Immature natural killer cell (primary cell): ENCODE results near the gene CLOCK. TPM values are rescaled to one million over a fixed set of nuclear protein-coding genes. Genes with fewer than 3 reads are reported as not detected.

Experiments
- DNase-seq, 3 donors: peaks; one replicate each; pipeline ENCODE4 v3.0.0; 2022; ENCODE audit warnings: mixed read lengths in 1 of 3
- H3K27ac Mint-ChIP-seq, 6 donors: one replicate each; pipeline ENCODE4 v1.8.0; 2020; ENCODE audit warnings: mixed read lengths in 6 of 6, mild to moderate bottlenecking in 5 of 6, inconsistent platforms in 4 of 6, moderate library complexity in 3 of 6
- H3K27me3 Mint-ChIP-seq, 3 donors: one replicate each; pipeline ENCODE4 v1.8.0; 2020 to 2021; ENCODE audit warnings: low read depth in 3 of 3, mild to moderate bottlenecking in 3 of 3, mixed read lengths in 3 of 3, moderate library complexity in 3 of 3, inconsistent platforms in 1 of 3
- H3K36me3 Mint-ChIP-seq, 3 donors: one replicate each; pipeline ENCODE4 v1.8.0; 2020; ENCODE audit warnings: mixed read lengths in 3 of 3, inconsistent platforms in 2 of 3, mild to moderate bottlenecking in 2 of 3
- H3K4me1 Mint-ChIP-seq, 2 donors: one replicate each; pipeline ENCODE4 v1.8.0; 2020; ENCODE audit warnings: inconsistent platforms in 2 of 2, mild to moderate bottlenecking in 2 of 2, mixed read lengths in 2 of 2, moderate library complexity in 1 of 2
- H3K4me3 Mint-ChIP-seq, 5 donors: one replicate each; pipeline ENCODE4 v1.8.0; 2020; ENCODE audit warnings: mild to moderate bottlenecking in 5 of 5, mixed read lengths in 5 of 5, inconsistent platforms in 3 of 5, moderate library complexity in 3 of 5
- H3K9me3 Mint-ChIP-seq, 6 donors: one replicate each; pipeline ENCODE4 v1.8.0; 2020; ENCODE audit warnings: mild to moderate bottlenecking in 6 of 6, mixed read lengths in 6 of 6, inconsistent platforms in 4 of 6, moderate library complexity in 3 of 6
- polyA plus RNA-seq, 3 donors: library from polyadenylated mRNA; unstranded; fragments of 300-500 nt; fragmentation: Illumina TruSeq; gene quantifications; one replicate each; pipeline ENCODE4 v1.2.3, GENCODE V29; 2021

Gene CLOCK
- polyA plus RNA-seq, 3 donors from 2014 or later: 1.1 to 7.0 (median 4.7) TPM

GRCh38 chr4:55499495-55499894, 47.2 kb downstream of the CLOCK start:
- no peak for DNase-seq
- H3K36me3 Mint-ChIP-seq: peaks cover 0 to 16% (median 4%) of the 10 kb centered on the region in 3 donors
- H3K4me3 Mint-ChIP-seq: no peak overlapping the region
- H3K27ac Mint-ChIP-seq: no peak overlapping the region
- peaks cover 3 to 7% of the 10 kb centered on the region in 2 donors for H3K4me1 Mint-ChIP-seq
- H3K9me3 Mint-ChIP-seq: no peaks in the 10 kb centered on the region
- H3K27me3 Mint-ChIP-seq: peaks cover 0 to 2% (median 2%) of the 10 kb centered on the region in 3 donors

GRCh38 chr4:55498051-55498450, 48.7 kb downstream of the CLOCK start:
- H3K27me3 Mint-ChIP-seq: peaks cover 0 to 2% (median under 1%) of the 10 kb centered on the region in 3 donors
- H3K36me3 Mint-ChIP-seq: peaks cover 0 to 21% (median 8%) of the 10 kb centered on the region in 3 donors
- H3K27ac Mint-ChIP-seq: no peak overlapping the region
- H3K9me3 Mint-ChIP-seq: no peaks in the 10 kb centered on the region
- H3K4me1 Mint-ChIP-seq: peaks cover 5 to 17% of the 10 kb centered on the region in 2 donors
- H3K4me3 Mint-ChIP-seq: no peak overlapping the region
- DNase-seq: no peak

- Mint-ChIP-seq H3K4me3 (no peak overlapping the region), H3K4me1 (peaks cover 5 to 34% of the 10 kb centered on the region in 2 donors), H3K9me3 (no peaks in the 10 kb centered on the region), H3K36me3 (peaks cover 0 to 15% (median 4%) of the 10 kb centered on the region in 3 donors), H3K27me3 (peaks cover 0 to 3% (median 0%) of the 10 kb centered on the region in 3 donors), H3K27ac (no peak overlapping the region)
- no peak for DNase-seq
Observed at GRCh38 chr4:55491486-55491885, 55.2 kb downstream of the CLOCK start.

GRCh38 chr4:55488716-55489115, 58.0 kb downstream of the CLOCK start:
- H3K4me3 Mint-ChIP-seq: no peak overlapping the region
- peaks cover 0 to 3% (median 0%) of the 10 kb centered on the region in 3 donors for H3K27me3 Mint-ChIP-seq
- no peak for DNase-seq
- no peak overlapping the region for H3K27ac Mint-ChIP-seq
- peaks cover 3 to 19% of the 10 kb centered on the region in 2 donors for H3K4me1 Mint-ChIP-seq
- H3K9me3 Mint-ChIP-seq: no peaks in the 10 kb centered on the region
- H3K36me3 Mint-ChIP-seq: peaks cover 0 to 5% (median 5%) of the 10 kb centered on the region in 3 donors

GRCh38 chr4:55485821-55486220, 60.9 kb downstream of the CLOCK start:
- peaks cover 0 to 3% (median 0%) of the 10 kb centered on the region in 3 donors for H3K27me3 Mint-ChIP-seq
- H3K4me3 Mint-ChIP-seq: no peak overlapping the region
- peaks cover 0 to 4% of the 10 kb centered on the region in 2 donors for H3K4me1 Mint-ChIP-seq
- no peak overlapping the region for H3K27ac Mint-ChIP-seq
- H3K36me3 Mint-ChIP-seq: peaks cover 0 to 11% (median 7%) of the 10 kb centered on the region in 3 donors
- no peaks in the 10 kb centered on the region for H3K9me3 Mint-ChIP-seq
- no peak for DNase-seq

- peaks cover 0 to 15% (median 7%) of the 10 kb centered on the region in 3 donors for H3K36me3 Mint-ChIP-seq
- no peak overlapping the region for H3K4me3 Mint-ChIP-seq
- peaks cover 0 to 1% (median 0%) of the 10 kb centered on the region in 3 donors for H3K27me3 Mint-ChIP-seq
Observed at GRCh38 chr4:55483315-55483714, 63.4 kb downstream of the CLOCK start.

GRCh38 chr4:55475394-55476243, 71.1 kb downstream of the CLOCK start:
- Mint-ChIP-seq H3K27ac (no peak overlapping the region), H3K9me3 (no peaks in the 10 kb centered on the region), H3K4me1 (no peaks in the 10 kb centered on the region), H3K36me3 (peaks cover 16 to 27% (median 26%) of the 10 kb centered on the region in 3 donors), H3K27me3 (no peaks in the 10 kb centered on the region), H3K4me3 (no peak overlapping the region)
- DNase-seq: no peak

More at GRCh38 chr4:55483315-55483714, 63.4 kb downstream of the CLOCK start:
- DNase-seq: no peak
- Mint-ChIP-seq H3K27ac (no peak overlapping the region), H3K4me1 (no peaks in the 10 kb centered on the region), H3K9me3 (no peaks in the 10 kb centered on the region)

- Mint-ChIP-seq H3K4me1 (no peaks in the 10 kb centered on the region), H3K9me3 (no peaks in the 10 kb centered on the region), H3K27me3 (no peaks in the 10 kb centered on the region), H3K36me3 (peaks cover 20 to 24% (median 23%) of the 10 kb centered on the region in 3 donors), H3K27ac (no peak overlapping the region), H3K4me3 (no peak overlapping the region)
- no peak for DNase-seq
Observed at GRCh38 chr4:55469979-55470378, 76.7 kb downstream of the CLOCK start.

GRCh38 chr4:55468724-55469123, 78.0 kb downstream of the CLOCK start:
- Mint-ChIP-seq H3K27ac (no peak overlapping the region), H3K4me1 (no peaks in the 10 kb centered on the region), H3K27me3 (no peaks in the 10 kb centered on the region), H3K9me3 (no peaks in the 10 kb centered on the region), H3K36me3 (peaks cover 10 to 14% (median 13%) of the 10 kb centered on the region in 3 donors), H3K4me3 (no peak overlapping the region)
- no peak for DNase-seq

- H3K27me3 Mint-ChIP-seq: peaks cover 0 to 1% (median 0%) of the 10 kb centered on the region in 3 donors
- no peak overlapping the region for H3K4me3 Mint-ChIP-seq
- no peak overlapping the region for H3K27ac Mint-ChIP-seq
- no peaks in the 10 kb centered on the region for H3K9me3 Mint-ChIP-seq
- DNase-seq: no peak
- no peaks in the 10 kb centered on the region for H3K4me1 Mint-ChIP-seq
- peaks cover 13 to 24% (median 14%) of the 10 kb centered on the region in 3 donors for H3K36me3 Mint-ChIP-seq
Observed at GRCh38 chr4:55466001-55466400, 80.7 kb downstream of the CLOCK start.

- Mint-ChIP-seq H3K9me3 (no peaks in the 10 kb centered on the region), H3K36me3 (peaks cover 11 to 25% (median 18%) of the 10 kb centered on the region in 3 donors), H3K27me3 (peaks cover 0 to 1% (median 0%) of the 10 kb centered on the region in 3 donors), H3K4me3 (no peak overlapping the region), H3K27ac (no peak overlapping the region), H3K4me1 (no peaks in the 10 kb centered on the region)
- DNase-seq: no peak
Observed at GRCh38 chr4:55458611-55459010, 88.1 kb downstream of the CLOCK start.

- Mint-ChIP-seq H3K4me3 (no peak overlapping the region), H3K27me3 (peaks cover 0 to 1% (median 0%) of the 10 kb centered on the region in 3 donors), H3K27ac (no peak overlapping the region), H3K4me1 (no peaks in the 10 kb centered on the region), H3K36me3 (peaks cover 11 to 28% (median 18%) of the 10 kb centered on the region in 3 donors), H3K9me3 (no peaks in the 10 kb centered on the region)
- no peak for DNase-seq
Observed at GRCh38 chr4:55458164-55458563, 88.5 kb downstream of the CLOCK start.

- Mint-ChIP-seq H3K4me1 (peaks cover 3 to 21% of the 10 kb centered on the region in 2 donors), H3K4me3 (no peak overlapping the region), H3K9me3 (no peaks in the 10 kb centered on the region), H3K27me3 (no peaks in the 10 kb centered on the region), H3K36me3 (peaks cover 27 to 41% (median 29%) of the 10 kb centered on the region in 3 donors), H3K27ac (no peak overlapping the region)
- DNase-seq: no peak
Observed at GRCh38 chr4:55450566-55450965, 96.1 kb downstream of the CLOCK start.

- Mint-ChIP-seq H3K9me3 (no peaks in the 10 kb centered on the region), H3K4me3 (no peak overlapping the region), H3K27me3 (no peaks in the 10 kb centered on the region), H3K27ac (peak overlapping the region in 3 of 6 donors; percentile 13 to 79 (median 40)), H3K36me3 (peaks cover 23 to 35% (median 27%) of the 10 kb centered on the region in 3 donors), H3K4me1 (peaks cover 3 to 21% of the 10 kb centered on the region in 2 donors)
- no peak for DNase-seq
Observed at GRCh38 chr4:55447831-55448230, 98.9 kb downstream of the CLOCK start.
